ENCODE data around the gene FAM234B. TPM values are rescaled to one million over a fixed set of nuclear protein-coding genes. Genes with fewer than 3 reads are reported as not detected.

Gene FAM234B
- total and polyA plus RNA-seq, 7 donors = 0.60 to 5.0 (median 2.9) TPM

DNA sequence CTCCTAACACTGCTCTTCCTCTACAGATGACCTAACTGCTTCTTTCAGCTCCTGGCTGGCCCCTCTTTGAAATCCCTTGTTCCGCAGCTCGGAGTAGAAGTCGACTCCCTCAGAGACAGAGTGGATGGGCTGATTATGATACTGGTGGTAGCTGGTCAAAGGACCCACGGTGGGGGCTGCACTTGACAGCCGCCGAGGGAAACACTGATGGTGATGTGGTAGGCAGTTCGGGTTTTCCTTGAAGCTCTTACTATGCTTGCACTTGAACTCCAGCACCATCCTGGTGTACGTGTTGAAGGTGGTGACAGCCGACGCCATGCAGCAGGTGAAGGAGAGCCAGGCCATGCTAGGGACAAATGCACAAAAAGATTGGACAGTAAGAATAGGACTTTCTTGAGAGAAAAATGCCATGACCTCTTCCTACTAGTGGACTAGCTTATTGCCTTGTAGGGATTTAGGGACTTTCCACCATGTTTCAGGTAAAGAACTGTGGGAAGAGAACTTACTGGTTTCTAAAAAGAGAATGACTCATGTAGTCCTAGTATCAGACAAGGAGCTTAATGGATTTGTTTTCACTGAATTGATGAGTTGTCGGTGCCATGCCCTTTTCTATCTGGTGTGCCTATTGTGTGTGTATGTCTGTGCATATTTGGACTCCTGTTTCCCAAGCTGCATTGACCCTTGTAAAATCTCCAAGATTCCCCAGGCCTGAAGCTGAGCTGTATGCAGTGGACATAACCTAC, 40.9 kb downstream of the FAM234B start:
- peaks cover 0 to 15% (median 0%) of the 10 kb centered on the region in 4 donors for H3K36me3 ChIP-seq
- no peaks in the 10 kb centered on the region for H3K27me3 ChIP-seq
- 94 to 97% methylated on average over 11 of the region's 11 CpGs for WGBS, 2 donors
- intact Hi-C loops (cut with DNase I) = no loop called here
- H3K4me1 ChIP-seq = no peaks in the 10 kb centered on the region
- DNase-seq = no peak
- TF ChIP-seq, protein P1, sequence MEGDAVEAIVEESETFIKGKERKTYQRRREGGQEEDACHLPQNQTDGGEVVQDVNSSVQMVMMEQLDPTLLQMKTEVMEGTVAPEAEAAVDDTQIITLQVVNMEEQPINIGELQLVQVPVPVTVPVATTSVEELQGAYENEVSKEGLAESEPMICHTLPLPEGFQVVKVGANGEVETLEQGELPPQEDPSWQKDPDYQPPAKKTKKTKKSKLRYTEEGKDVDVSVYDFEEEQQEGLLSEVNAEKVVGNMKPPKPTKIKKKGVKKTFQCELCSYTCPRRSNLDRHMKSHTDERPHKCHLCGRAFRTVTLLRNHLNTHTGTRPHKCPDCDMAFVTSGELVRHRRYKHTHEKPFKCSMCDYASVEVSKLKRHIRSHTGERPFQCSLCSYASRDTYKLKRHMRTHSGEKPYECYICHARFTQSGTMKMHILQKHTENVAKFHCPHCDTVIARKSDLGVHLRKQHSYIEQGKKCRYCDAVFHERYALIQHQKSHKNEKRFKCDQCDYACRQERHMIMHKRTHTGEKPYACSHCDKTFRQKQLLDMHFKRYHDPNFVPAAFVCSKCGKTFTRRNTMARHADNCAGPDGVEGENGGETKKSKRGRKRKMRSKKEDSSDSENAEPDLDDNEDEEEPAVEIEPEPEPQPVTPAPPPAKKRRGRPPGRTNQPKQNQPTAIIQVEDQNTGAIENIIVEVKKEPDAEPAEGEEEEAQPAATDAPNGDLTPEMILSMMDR (IDR thresholded peaks at IDR 0.05) = no peak
- H3K4me3 ChIP-seq = no peak overlapping the region
- no peaks in the 10 kb centered on the region for H3K9me3 ChIP-seq
- no peak overlapping the region for H3K27ac ChIP-seq

DNA sequence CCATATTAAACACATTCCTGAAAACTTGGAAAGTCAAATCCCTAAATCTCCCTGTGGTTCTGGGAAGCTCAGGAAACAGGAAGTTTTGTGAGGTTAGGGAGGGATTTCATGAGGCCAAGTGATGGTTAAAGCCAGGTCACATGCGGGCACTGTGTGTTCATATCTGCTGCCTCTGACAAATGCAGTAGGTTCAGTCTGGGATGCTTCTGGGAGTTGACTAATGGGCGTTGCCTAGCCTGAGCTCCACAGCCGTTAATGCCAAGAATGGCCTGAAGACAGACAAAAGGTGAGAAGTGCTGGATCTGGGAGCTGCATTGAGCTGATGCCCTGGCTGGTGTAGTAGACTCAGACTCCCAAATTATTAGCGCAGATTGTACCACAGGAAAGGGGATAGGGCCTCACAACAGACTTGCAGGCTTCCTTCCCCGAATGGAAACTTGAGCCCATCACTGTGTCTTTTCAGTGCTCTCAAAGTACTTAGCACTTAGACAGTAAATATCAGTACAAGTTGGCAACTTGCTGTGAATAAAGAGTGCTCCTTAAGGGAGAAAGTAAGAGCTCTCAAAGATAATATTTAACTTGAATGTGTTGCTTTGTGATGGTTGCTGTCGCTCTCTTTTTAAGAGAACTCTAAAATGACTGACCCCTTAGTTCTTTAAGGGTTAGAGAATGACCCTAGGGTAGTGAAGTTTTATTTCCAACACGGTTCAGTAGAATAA, 41.9 kb downstream of the FAM234B start:
- TF ChIP-seq EP300 (IDR thresholded peaks at IDR 0.05) (no peak), POLR2AphosphoS5 (IDR thresholded peaks at IDR 0.05) (no peak), POLR2A (IDR thresholded peaks at IDR 0.05) (no peak)
- TF ChIP-seq, protein P1 (IDR thresholded peaks at IDR 0.05) = no peak
- H3K36me3 ChIP-seq = peaks cover 0 to 7% (median 0%) of the 10 kb centered on the region in 4 donors
- H3K27me3 ChIP-seq = no peaks in the 10 kb centered on the region
- intact Hi-C loops (cut with DNase I) = no loop called here
- DNase-seq = no peak
- WGBS, 2 donors = 76 to 78% methylated on average over 7 of the region's 7 CpGs
- H3K9me3 ChIP-seq = no peaks in the 10 kb centered on the region
- H3K4me1 ChIP-seq = no peaks in the 10 kb centered on the region
- H3K27ac ChIP-seq = no peak overlapping the region
- no peak overlapping the region for H3K4me3 ChIP-seq

DNA sequence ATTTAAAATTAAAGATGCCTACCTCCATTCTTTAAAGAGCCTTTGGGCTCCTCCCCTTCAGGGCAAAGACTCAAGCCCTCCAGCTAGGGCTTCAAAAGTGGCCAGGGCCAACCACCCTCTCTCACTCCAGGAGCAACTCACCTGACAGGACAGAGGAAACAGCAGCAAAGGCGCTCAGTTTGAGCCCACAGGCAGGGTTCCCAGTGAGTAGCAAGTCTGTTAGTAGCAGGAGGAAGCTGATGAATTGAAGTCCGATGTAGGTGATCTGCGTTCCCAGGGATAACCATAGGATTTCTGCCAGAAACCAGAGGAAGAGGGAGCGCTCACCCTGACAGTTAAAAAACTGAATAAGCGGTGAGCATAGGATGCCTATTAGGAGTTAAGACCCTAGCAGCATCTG, 43.6 kb downstream of the FAM234B start:
- intact Hi-C loops (cut with DNase I) = no loop called here
- no peaks in the 10 kb centered on the region for H3K36me3 ChIP-seq
- no peaks in the 10 kb centered on the region for H3K4me1 ChIP-seq
- no peak overlapping the region for H3K27ac ChIP-seq
- DNase-seq = no peak
- no peaks in the 10 kb centered on the region for H3K9me3 ChIP-seq
- no peak overlapping the region for H3K4me3 ChIP-seq
- H3K27me3 ChIP-seq = no peaks in the 10 kb centered on the region
- 88 to 91% methylated on average over 5 of the region's 5 CpGs for WGBS, 2 donors
- no peak for TF ChIP-seq POLR2AphosphoS5 (IDR thresholded peaks at IDR 0.05)
- no peak for TF ChIP-seq POLR2A (IDR thresholded peaks at IDR 0.05)

DNA sequence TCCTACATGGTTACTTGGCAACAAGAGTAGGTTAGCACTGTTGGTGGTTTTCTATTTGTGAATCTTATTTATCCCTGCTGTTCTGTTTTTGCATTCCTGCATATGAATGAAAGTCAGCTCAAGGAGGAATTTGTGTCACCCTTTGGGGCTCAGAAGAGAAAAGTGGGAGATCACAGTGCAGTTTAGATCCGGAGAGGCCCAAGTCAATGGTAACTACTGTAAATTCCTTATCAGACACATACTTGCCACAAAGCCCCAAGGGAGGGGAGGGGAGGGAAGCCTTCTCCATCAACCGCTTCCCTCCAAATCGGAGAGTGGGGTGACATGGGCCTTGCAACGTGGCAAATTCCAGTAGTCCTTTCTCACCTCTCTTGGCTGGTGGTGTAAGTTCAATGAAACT, 44.3 kb downstream of the FAM234B start:
- intact Hi-C loops (cut with DNase I) = no loop called here
- H3K4me1 ChIP-seq = peaks cover 0 to 2% (median under 1%) of the 10 kb centered on the region in 4 donors
- H3K36me3 ChIP-seq = no peaks in the 10 kb centered on the region
- TF ChIP-seq EP300 (IDR thresholded peaks at IDR 0.05) (no peak), POLR2AphosphoS5 (IDR thresholded peaks at IDR 0.05) (no peak), POLR2A (IDR thresholded peaks at IDR 0.05) (no peak)
- TF ChIP-seq, protein P1 (IDR thresholded peaks at IDR 0.05) = no peak
- no peaks in the 10 kb centered on the region for H3K9me3 ChIP-seq
- no peak overlapping the region for H3K4me3 ChIP-seq
- H3K27ac ChIP-seq = no peak overlapping the region
- H3K27me3 ChIP-seq = no peaks in the 10 kb centered on the region
- DNase-seq = no peak
- 91 to 92% methylated on average over 4 of the region's 4 CpGs for whole genome bisulfite sequencing, 2 donors

DNA sequence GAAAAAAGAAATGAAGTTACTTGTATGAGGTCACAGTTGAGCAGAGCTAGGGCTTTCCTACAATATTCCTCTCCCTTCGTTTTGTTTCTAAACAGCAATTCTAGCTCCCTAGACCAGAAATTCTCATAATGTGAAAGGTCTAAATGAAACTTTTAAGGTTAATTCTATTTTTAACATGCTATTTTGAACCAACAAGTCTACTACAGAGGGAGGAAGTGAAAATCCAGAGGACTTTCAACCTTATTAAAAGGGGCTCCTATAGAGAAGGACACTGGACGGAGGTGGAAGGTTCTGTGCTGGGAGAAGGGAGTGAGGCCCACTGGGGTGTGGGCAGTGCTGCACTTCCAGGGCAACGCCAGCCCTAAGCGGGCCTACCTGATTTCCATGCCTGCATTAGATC, 45.9 kb downstream of the FAM234B start:
- Histone ChIP-seq H3K27me3 (no peaks in the 10 kb centered on the region), H3K4me3 (no peak overlapping the region), H3K36me3 (no peaks in the 10 kb centered on the region), H3K9me3 (no peaks in the 10 kb centered on the region), H3K4me1 (peaks cover 0 to 14% (median 6%) of the 10 kb centered on the region in 4 donors), H3K27ac (no peak overlapping the region)
- TF ChIP-seq EP300 (IDR thresholded peaks at IDR 0.05) (no peak), POLR2A (IDR thresholded peaks at IDR 0.05) (no peak), POLR2AphosphoS5 (IDR thresholded peaks at IDR 0.05) (no peak)
- TF ChIP-seq, protein P1 (IDR thresholded peaks at IDR 0.05) = no peak
- DNase-seq = no peak
- intact Hi-C loops (cut with DNase I) = no loop called here
- 82 to 90% methylated on average over 4 of the region's 4 CpGs for WGBS, 2 donors

Data from sigmoid colon (tissue), 7 donors.